ENCODE measurements around the gene PSMD6. TPM values are rescaled to one million over a fixed set of nuclear protein-coding genes. Genes with fewer than 3 reads are reported as not detected.

Gene PSMD6
- total RNA-seq, 2 donors from 2014 or later, result 54.4 to 70.3 TPM

DNA sequence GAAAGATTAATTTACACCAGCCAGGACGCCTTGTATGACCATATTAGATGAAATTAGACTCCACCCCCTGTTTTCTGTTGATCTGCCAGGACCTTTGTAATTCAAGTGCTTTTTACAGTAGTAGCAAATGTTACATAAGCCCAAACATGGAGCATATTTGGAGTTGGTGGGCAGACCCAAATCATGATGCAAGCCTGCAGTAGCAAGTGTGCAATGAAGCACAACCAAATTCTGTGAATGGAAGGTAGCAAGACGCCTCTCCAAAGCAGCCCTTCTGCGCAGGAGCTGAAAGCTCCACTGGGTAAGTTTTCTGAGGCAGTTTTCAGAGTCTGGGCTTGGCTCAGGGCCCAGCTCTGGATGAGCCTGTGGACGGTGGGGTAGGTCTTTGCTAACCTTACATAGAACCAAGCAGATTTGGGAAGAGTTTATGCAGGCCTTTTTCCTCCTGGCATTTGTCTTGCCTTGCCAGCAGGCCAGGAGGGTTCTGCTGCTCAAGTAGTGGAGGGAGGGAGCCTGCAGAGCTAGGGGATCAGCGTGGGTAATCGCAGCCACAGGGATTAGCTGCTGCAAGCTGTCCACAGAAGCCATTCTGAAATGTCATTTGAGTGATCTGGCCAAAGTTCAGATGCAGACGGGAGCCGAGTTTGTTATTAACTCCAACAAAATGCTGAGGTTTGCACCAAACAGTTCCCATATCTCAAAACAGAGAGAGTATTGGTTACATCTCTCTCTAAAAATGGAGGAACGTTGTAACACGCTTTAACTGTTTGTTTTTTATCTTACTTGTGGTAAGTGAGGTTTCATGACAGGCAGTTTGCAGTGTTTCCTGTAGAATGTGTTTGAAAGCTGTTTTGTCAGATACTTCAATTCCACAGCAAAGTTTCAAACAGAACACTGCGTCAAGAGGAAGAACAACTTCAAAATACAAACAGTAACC lies 55.4 kb downstream of the PSMD6 start:
- no peak for TF ChIP-seq CTCF (IDR thresholded peaks at IDR 0.05)
- Histone ChIP-seq H3K27me3 (replicated peaks; ENCODE audit: insufficient read depth) (no peaks in the 10 kb centered on the region), H3K9me3 (no peaks in the 10 kb centered on the region), H3K36me3 (no peaks in the 10 kb centered on the region), H3K4me1 (ENCODE audit: control insufficient read depth in 1 of 2, low read depth in 2 of 2) (peaks cover 49 to 71% of the 10 kb centered on the region in 2 donors), H3K27ac (peak overlapping the region; percentile 55 to 63), H3K4me3 (peak overlapping the region; percentile 66)
- ATAC-seq (ENCODE audit: insufficient number of reproducible peaks, low FRiP score, low read depth) (peak; percentile 7), DNase-seq (ENCODE audit: low spot score) (no peak)

- peaks cover 48 to 60% of the 10 kb centered on the region in 2 donors for H3K4me1 ChIP-seq (ENCODE audit: control insufficient read depth in 1 of 2, low read depth in 2 of 2)
- peak overlapping the region in 1 of 2 donors; percentile 63 for H3K27ac ChIP-seq
- no peaks in the 10 kb centered on the region for H3K27me3 ChIP-seq (replicated peaks; ENCODE audit: insufficient read depth)
- H3K4me3 ChIP-seq, result no peak overlapping the region
- H3K36me3 ChIP-seq, result no peaks in the 10 kb centered on the region
- no peak for DNase-seq (ENCODE audit: low spot score)
- ATAC-seq (ENCODE audit: insufficient number of reproducible peaks, low FRiP score, low read depth), result no peak
- H3K9me3 ChIP-seq, result no peaks in the 10 kb centered on the region
- TF ChIP-seq CTCF (IDR thresholded peaks at IDR 0.05), result no peak
Observed at GRCh38 chr3:63966871-63967270, 56.4 kb downstream of the PSMD6 start.

DNA sequence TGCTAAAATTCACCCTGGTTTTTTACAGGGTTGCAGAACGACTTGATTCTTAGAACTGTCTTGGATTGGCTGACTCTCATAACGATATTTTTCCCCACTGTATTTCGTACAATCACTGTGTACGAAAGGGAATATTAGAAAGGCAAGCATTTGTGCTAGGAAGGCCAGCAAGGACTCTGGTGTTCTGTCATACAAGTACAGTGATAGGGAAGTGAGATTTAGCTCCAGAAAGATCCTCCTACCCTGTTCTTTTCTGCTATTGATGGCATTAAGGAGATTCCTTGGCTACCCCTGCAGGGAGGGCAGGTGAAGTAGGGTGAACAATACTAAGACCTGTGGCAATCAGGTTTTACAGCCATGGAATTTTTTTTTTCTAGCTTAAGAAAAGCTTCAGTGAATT lies 57.3 kb downstream of the PSMD6 start:
- no peak for TF ChIP-seq CTCF (IDR thresholded peaks at IDR 0.05)
- Histone ChIP-seq H3K27me3 (replicated peaks; ENCODE audit: insufficient read depth) (no peaks in the 10 kb centered on the region), H3K9me3 (no peaks in the 10 kb centered on the region), H3K4me3 (no peak overlapping the region), H3K27ac (no peak overlapping the region), H3K4me1 (ENCODE audit: control insufficient read depth in 1 of 2, low read depth in 2 of 2) (peaks cover 43 to 58% of the 10 kb centered on the region in 2 donors), H3K36me3 (no peaks in the 10 kb centered on the region)
- ATAC-seq (ENCODE audit: insufficient number of reproducible peaks, low FRiP score, low read depth), result no peak
- DNase-seq (ENCODE audit: low spot score), result no peak

DNA sequence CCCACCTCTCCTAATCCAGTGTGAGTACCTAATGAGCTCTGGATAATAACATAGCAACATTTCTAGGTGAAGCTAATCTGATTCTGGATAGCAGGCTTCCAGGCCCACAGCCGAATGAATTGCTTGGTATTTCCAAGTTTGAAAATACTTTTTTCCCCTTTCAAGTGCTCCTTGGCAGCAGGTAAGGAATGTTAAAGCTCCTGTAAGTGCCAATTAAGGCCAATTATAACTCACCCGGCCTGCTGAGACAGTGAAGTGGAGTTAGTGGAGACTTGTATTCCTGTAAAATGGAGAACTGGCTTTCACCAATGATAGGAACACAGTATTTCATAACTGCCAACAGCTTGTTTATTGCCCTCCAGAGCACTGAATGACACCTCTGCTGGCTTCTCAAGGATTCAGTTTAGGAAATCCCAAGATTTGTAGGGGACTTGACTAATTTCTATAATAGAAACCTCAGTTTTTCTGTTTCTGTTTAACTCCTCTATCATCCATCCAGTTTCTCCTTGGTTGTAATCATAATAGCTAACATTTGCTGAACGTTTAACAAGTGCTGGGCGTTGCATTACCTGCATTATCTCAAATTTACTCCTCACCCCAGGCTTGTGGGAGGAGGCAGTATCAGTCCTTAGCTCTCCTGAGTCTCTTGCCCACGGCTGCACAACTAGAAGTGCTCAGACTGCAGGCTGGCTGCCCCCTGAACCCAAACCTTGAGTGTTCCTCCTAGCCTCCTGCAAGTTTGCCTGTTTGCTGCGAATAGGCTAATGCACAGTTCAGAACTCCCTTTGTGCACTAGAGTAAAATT lies 58.4 kb downstream of the PSMD6 start:
- Histone ChIP-seq H3K9me3 (no peaks in the 10 kb centered on the region), H3K36me3 (no peaks in the 10 kb centered on the region), H3K4me1 (ENCODE audit: control insufficient read depth in 1 of 2, low read depth in 2 of 2) (peaks cover 34 to 55% of the 10 kb centered on the region in 2 donors), H3K27me3 (replicated peaks; ENCODE audit: insufficient read depth) (no peaks in the 10 kb centered on the region), H3K27ac (no peak overlapping the region), H3K4me3 (no peak overlapping the region)
- ATAC-seq (ENCODE audit: insufficient number of reproducible peaks, low FRiP score, low read depth), result no peak
- no peak for DNase-seq (ENCODE audit: low spot score)
- TF ChIP-seq CTCF (IDR thresholded peaks at IDR 0.05), result no peak

DNA sequence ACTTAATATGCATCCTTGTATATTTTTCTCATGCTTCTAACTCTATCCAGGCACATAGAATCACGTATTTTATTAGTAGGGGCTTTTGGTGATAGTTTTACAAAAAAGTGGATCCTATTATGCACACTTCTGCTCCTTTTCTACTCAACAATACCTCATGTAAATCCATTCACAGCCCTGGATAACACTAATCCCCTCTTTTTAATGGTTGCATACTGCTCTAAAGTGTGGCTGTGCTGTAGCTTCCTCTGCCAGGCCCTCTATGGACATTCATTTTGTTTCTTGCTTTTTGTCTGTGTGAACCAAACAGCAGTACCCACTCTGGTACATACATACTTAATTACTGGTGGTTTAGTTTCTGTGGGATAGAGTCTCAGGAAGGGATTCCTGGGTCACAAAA lies 59.8 kb downstream of the PSMD6 start:
- Histone ChIP-seq H3K27ac (no peak overlapping the region), H3K36me3 (no peaks in the 10 kb centered on the region), H3K27me3 (replicated peaks; ENCODE audit: insufficient read depth) (no peaks in the 10 kb centered on the region), H3K9me3 (no peaks in the 10 kb centered on the region), H3K4me1 (ENCODE audit: control insufficient read depth in 1 of 2, low read depth in 2 of 2) (peaks cover 27 to 52% of the 10 kb centered on the region in 2 donors), H3K4me3 (no peak overlapping the region)
- DNase-seq (ENCODE audit: low spot score) (no peak), ATAC-seq (ENCODE audit: insufficient number of reproducible peaks, low FRiP score, low read depth) (no peak)
- TF ChIP-seq CTCF (IDR thresholded peaks at IDR 0.05), result no peak

Data from thoracic aorta (tissue), 2 donors.